Measurements from ENCODE around the gene PTGFR.

The PTGFR gene

GRCh38 chr1:78577257-78578100 lies 86.7 kb downstream of the PTGFR start:
- Histone ChIP-seq H3K9me3 (no peaks in the 10 kb centered on the region), H3K4me1 (no peaks in the 10 kb centered on the region)
- intact Hi-C loops (cut with DNase I; ENCODE audit: low total_unique reads), result no loop called here

GRCh38 chr1:78586572-78586971 lies 95.8 kb downstream of the PTGFR start:
- no peaks in the 10 kb centered on the region for H3K4me1 ChIP-seq
- no peaks in the 10 kb centered on the region for H3K36me3 ChIP-seq
- H3K27me3 ChIP-seq, result no peaks in the 10 kb centered on the region
- no peak overlapping the region for H3K4me3 ChIP-seq
- no peak for TF ChIP-seq CTCF (IDR thresholded peaks at IDR 0.05)
- intact Hi-C loops (cut with DNase I; ENCODE audit: low total_unique reads), result no loop called here
- H3K9me3 ChIP-seq, result no peaks in the 10 kb centered on the region
- DNase-seq, result no peak
- H3K27ac ChIP-seq, result no peak overlapping the region

More at GRCh38 chr1:78577257-78578100, 86.7 kb downstream of the PTGFR start:
- H3K4me3 ChIP-seq, result no peak overlapping the region
- DNase-seq, result no peak
- no peaks in the 10 kb centered on the region for H3K36me3 ChIP-seq
- H3K27ac ChIP-seq, result no peak overlapping the region
- no peaks in the 10 kb centered on the region for H3K27me3 ChIP-seq
- no peak for TF ChIP-seq CTCF (IDR thresholded peaks at IDR 0.05)

- Histone ChIP-seq H3K4me3 (no peak overlapping the region), H3K27ac (no peak overlapping the region), H3K4me1 (no peaks in the 10 kb centered on the region), H3K36me3 (no peaks in the 10 kb centered on the region), H3K9me3 (no peaks in the 10 kb centered on the region), H3K27me3 (no peaks in the 10 kb centered on the region)
- TF ChIP-seq CTCF (IDR thresholded peaks at IDR 0.05), result no peak
- DNase-seq, result no peak
- intact Hi-C loops (cut with DNase I; ENCODE audit: low total_unique reads), result no loop called here
Observed at GRCh38 chr1:78587211-78587610, 96.4 kb downstream of the PTGFR start.
